IMR-90 (cell line): Measurements from ENCODE around the gene GATD1. TPM values are rescaled to one million over a fixed set of nuclear protein-coding genes. Genes with fewer than 3 reads are reported as not detected.

Experiments used
- ATAC-seq: fragments of 200-7000 bp; cut with Tn5 transposase; 2 replicates; pipeline ENCODE4 v1.9.1; 2020; ENCODE audit warnings: low read depth, mild to moderate bottlenecking, moderate library complexity
- BruUV-seq: library from RNA; stranded (reverse); fragments of 400-500 nt; replicated peaks from 2 replicates; lab custom pipeline; 2021; lab: Mats Ljungman, UMichigan
- CTCF ChIA-PET: fragments of 300-600 bp; formaldehyde crosslinking; extraction: SDS; loops from one replicate; lab custom pipeline; 2021; ENCODE audit warnings: antibody characterized with exemption; lab: Yijun Ruan, JAX
- POLR2A ChIA-PET: fragments of 300-600 bp; sonication (Branson Sonifier 250); formaldehyde crosslinking; loops from one replicate; lab custom pipeline; 2022; ENCODE audit warnings: antibody characterized with exemption; ENCODE audit not compliant: unreplicated experiment; lab: Charles Lee
- DNase-seq: peaks from one replicate; pipeline ENCODE4 v3.0.0; 2013
- H2AFZ ChIP-seq: replicated peaks from 2 replicates; pipeline ENCODE3; 2013; ENCODE audit warnings: low read length, mild to moderate bottlenecking; ENCODE audit not compliant: poor library complexity
- H2AK5ac ChIP-seq: 2 replicates; pipeline ENCODE4 v1.6.1; 2013; ENCODE audit warnings: low read depth, low read length, inconsistent platforms
- H2AK9ac ChIP-seq: replicated peaks from 2 replicates; pipeline ENCODE3; 2013; ENCODE audit warnings: mild to moderate bottlenecking, low read depth, low read length, moderate library complexity; ENCODE audit not compliant: poor library complexity
- H2BK120ac ChIP-seq: 2 replicates; pipeline ENCODE4 v1.6.1; 2013; ENCODE audit warnings: low read depth, low read length, inconsistent platforms
- H2BK15ac ChIP-seq: 3 replicates; pipeline ENCODE4 v1.6.1; 2013; ENCODE audit warnings: low read depth, low read length, inconsistent platforms
- H2BK20ac ChIP-seq: 2 replicates; pipeline ENCODE4 v1.6.1; 2013; ENCODE audit warnings: low read depth, mild to moderate bottlenecking, inconsistent platforms, low read length, moderate library complexity
- H2BK5ac ChIP-seq: 2 replicates; pipeline ENCODE4 v1.6.1; 2013; ENCODE audit warnings: mild to moderate bottlenecking, low read depth, low read length, inconsistent platforms; ENCODE audit not compliant: poor library complexity, severe bottlenecking
- H3K14ac ChIP-seq: replicated peaks from 2 replicates; pipeline ENCODE4 v1.6.1; 2013; ENCODE audit warnings: low read depth, low read length, inconsistent platforms
- H3K18ac ChIP-seq: 2 replicates; pipeline ENCODE4 v1.6.1; 2013; ENCODE audit warnings: low read depth, low read length, control low read depth
- H3K23ac ChIP-seq: 2 replicates; pipeline ENCODE4 v1.6.1; 2013; ENCODE audit warnings: low read depth, low read length, inconsistent platforms
- H3K27ac ChIP-seq: 2 replicates; pipeline ENCODE4 v1.5.1; 2013; ENCODE audit warnings: mild to moderate bottlenecking, control low read depth, low read length; ENCODE audit not compliant: insufficient read depth
- H3K27me3 ChIP-seq: 2 replicates; pipeline ENCODE4 v1.6.1; 2013; ENCODE audit warnings: low read length; ENCODE audit not compliant: control insufficient read depth, insufficient read depth
- H3K36me3 ChIP-seq: 2 replicates; pipeline ENCODE4 v1.6.1; 2013; ENCODE audit warnings: low read length, mixed read lengths; ENCODE audit not compliant: control insufficient read depth, insufficient read depth
- H3K4ac ChIP-seq: 2 replicates; pipeline ENCODE4 v1.6.1; 2013; ENCODE audit warnings: low read depth, low read length, inconsistent platforms
- H3K4me1 ChIP-seq: 2 replicates; pipeline ENCODE4 v1.6.1; 2013; ENCODE audit warnings: low read length, mixed read lengths; ENCODE audit not compliant: control insufficient read depth, insufficient read depth
- H3K4me2 ChIP-seq: 2 replicates; pipeline ENCODE4 v1.6.1; 2013; ENCODE audit warnings: low read depth, mild to moderate bottlenecking, control low read depth, low read length, moderate library complexity
- H3K4me3 ChIP-seq: 2 replicates; pipeline ENCODE4 v1.5.1; 2013; ENCODE audit warnings: low read depth, mild to moderate bottlenecking, control low read depth, low read length, moderate library complexity; ENCODE audit not compliant: insufficient read depth
- H3K56ac ChIP-seq: 2 replicates; pipeline ENCODE4 v1.6.1; 2013; ENCODE audit warnings: low read length, inconsistent platforms; ENCODE audit not compliant: insufficient read depth; ENCODE audit errors: extremely low read depth
- H3K79me1 ChIP-seq, 2 experiments: 2 replicates each; pipeline ENCODE4 v1.6.1; 2013; ENCODE audit warnings: low read length in 2 of 2, inconsistent platforms in 1 of 2, low read depth in 1 of 2
- H3K9ac ChIP-seq: 2 replicates; pipeline ENCODE4 v1.6.1; 2013; ENCODE audit warnings: low read depth, low read length, control low read depth
- H3K9me1 ChIP-seq: 2 replicates; pipeline ENCODE4 v1.6.1; 2013; ENCODE audit warnings: low read length, inconsistent platforms; ENCODE audit not compliant: insufficient read depth
- H3K9me3 ChIP-seq: 2 replicates; pipeline ENCODE4 v1.6.1; 2013; ENCODE audit warnings: low read length; ENCODE audit not compliant: control insufficient read depth, insufficient read depth
- H4K20me1 ChIP-seq: 2 replicates; pipeline ENCODE4 v1.6.1; 2013; ENCODE audit warnings: low read length, inconsistent platforms; ENCODE audit not compliant: insufficient read depth
- H4K5ac ChIP-seq: 2 replicates; pipeline ENCODE4 v1.6.1; 2013; ENCODE audit warnings: mild to moderate bottlenecking, low read depth, low read length, control low read depth
- H4K8ac ChIP-seq, 2 experiments: 2 replicates each; pipeline ENCODE4 v1.6.1; 2013; ENCODE audit warnings: low read depth in 2 of 2, low read length in 2 of 2, control low read depth in 1 of 2, inconsistent platforms in 1 of 2
- H4K91ac ChIP-seq: 2 replicates; pipeline ENCODE4 v1.6.1; 2013; ENCODE audit warnings: low read depth, low read length, inconsistent platforms; ENCODE audit not compliant: insufficient read depth
- BHLHE40 ChIP-seq: fragments of 150-350 bp; IDR thresholded peaks from 2 replicates; pipeline ENCODE4 v1.6.1; 2016; ENCODE audit warnings: mild to moderate bottlenecking, low read depth, low read length
- CEBPB ChIP-seq: IDR thresholded peaks from 2 replicates; pipeline ENCODE4 v1.6.1; 2012; ENCODE audit warnings: low read depth, low read length, improper control_type of control experiment
- CHD1 ChIP-seq: IDR thresholded peaks from 2 replicates; pipeline ENCODE4 v1.6.1; 2012; ENCODE audit warnings: low read depth, low read length, improper control_type of control experiment
- FOS ChIP-seq: fragments of 150-350 bp; IDR thresholded peaks from 2 replicates; pipeline ENCODE4 v1.6.1; 2016; ENCODE audit warnings: low read depth, low read length
- MAFK ChIP-seq: IDR thresholded peaks from 2 replicates; pipeline ENCODE4 v1.6.1; 2012; ENCODE audit warnings: low read depth, low read length, improper control_type of control experiment
- MAZ ChIP-seq: IDR thresholded peaks from 2 replicates; pipeline ENCODE4 v1.6.1; 2012; ENCODE audit warnings: low read depth, mild to moderate bottlenecking, low read length, improper control_type of control experiment, moderate library complexity, borderline replicate concordance
- MXI1 ChIP-seq: IDR thresholded peaks from 2 replicates; pipeline ENCODE4 v1.6.1; 2012; ENCODE audit warnings: low read depth, mild to moderate bottlenecking, low read length, moderate library complexity, borderline replicate concordance
- NFE2L2 ChIP-seq: fragments of 150-350 bp; IDR thresholded peaks from 2 replicates; pipeline ENCODE4 v1.6.1; 2016; ENCODE audit warnings: low read depth, mild to moderate bottlenecking, low read length
- POLR2A ChIP-seq: IDR thresholded peaks from 2 replicates; pipeline ENCODE4 v1.6.1; 2012; ENCODE audit warnings: mild to moderate bottlenecking, low read depth, low read length
- RAD21 ChIP-seq: IDR thresholded peaks from 2 replicates; pipeline ENCODE4 v1.6.1; 2012; ENCODE audit warnings: low read length, improper control_type of control experiment
- RCOR1 ChIP-seq: IDR thresholded peaks from 2 replicates; pipeline ENCODE4 v1.6.1; 2012; ENCODE audit warnings: mild to moderate bottlenecking, low read length, improper control_type of control experiment; ENCODE audit not compliant: insufficient replicate concordance
- RFX5 ChIP-seq: IDR thresholded peaks from 2 replicates; pipeline ENCODE4 v1.8.0; 2012; ENCODE audit warnings: low read depth, mild to moderate bottlenecking, low read length, moderate library complexity
- SMC3 ChIP-seq: fragments of 150-350 bp; IDR thresholded peaks from 2 replicates; pipeline ENCODE4 v1.6.1; 2016; ENCODE audit warnings: low read depth, mild to moderate bottlenecking, antibody characterized with exemption, low read length, moderate library complexity
- WGBS, 2 experiments: methylation state at CpG; one replicate each; pipeline versions ENCODE4 v1.1.5 to v1.1.7; 2013; ENCODE audit warnings: missing lambda C conversion rate in 2 of 2; ENCODE audit not compliant: insufficient read length in 1 of 2; ENCODE audit errors: extremely low coverage in 2 of 2; 5-methylcytosine and 5-hydroxymethylcytosine counted together
- dilution Hi-C: fragments of 300-500 bp; cut with HindIII; formaldehyde crosslinking; loops from one replicate; pipeline ENCODE4 v1.14.3; 2018; ENCODE audit warnings: low sequenced_read_pairs; ENCODE audit not compliant: unreplicated experiment
- in situ Hi-C: fragments of 300-500 bp; cut with MboI; formaldehyde crosslinking; loops from 3 replicates; pipeline ENCODE4 v1.14.3; 2019; ENCODE audit warnings: low sequenced_read_pairs, inconsistent platforms, mixed read lengths
- intact Hi-C: fragments of 100-400 bp; cut with micrococcal nuclease; formaldehyde crosslinking; loops from 2 replicates; pipeline ENCODE4 v1.10.0; 2022
- polyA plus RNA-seq, 3 experiments: library from polyadenylated mRNA; depleted of rRNA; stranded (reverse); fragments of >200 nt; gene quantifications; 2 replicates each; pipeline ENCODE4 v1.2.3, GENCODE V29; 2012; ENCODE audit warnings: low replicate concordance in 1 of 3
- total RNA-seq: library from RNA; depleted of rRNA; stranded (reverse); fragments of >200 nt; gene quantifications from 2 replicates; pipeline ENCODE4 v1.2.3, GENCODE V29; 2012
- TF ChIP-seq, protein P1 (sequence below): conservative IDR thresholded peaks from 2 replicates; pipeline ENCODE4 v1.5.1; 2012; ENCODE audit warnings: mild to moderate bottlenecking, low read depth, low read length, improper control_type of control experiment
- TF ChIP-seq, protein P2 (sequence below): fragments of 150-350 bp; IDR thresholded peaks from 2 replicates; pipeline ENCODE4 v1.6.1; 2017; ENCODE audit warnings: mild to moderate bottlenecking, antibody characterized with exemption, low read length, low read depth
- TF ChIP-seq, protein P3 (sequence below): fragments of 150-350 bp; IDR thresholded peaks from 2 replicates; pipeline ENCODE4 v1.6.1; 2016; ENCODE audit warnings: low read depth, mild to moderate bottlenecking, low read length, moderate library complexity, borderline replicate concordance

GATD1 gene
- total and polyA plus RNA-seq, 2 of the 4 experiments (the other 2 are of a cell fraction) = 3.0 to 52.5 TPM

DNA sequence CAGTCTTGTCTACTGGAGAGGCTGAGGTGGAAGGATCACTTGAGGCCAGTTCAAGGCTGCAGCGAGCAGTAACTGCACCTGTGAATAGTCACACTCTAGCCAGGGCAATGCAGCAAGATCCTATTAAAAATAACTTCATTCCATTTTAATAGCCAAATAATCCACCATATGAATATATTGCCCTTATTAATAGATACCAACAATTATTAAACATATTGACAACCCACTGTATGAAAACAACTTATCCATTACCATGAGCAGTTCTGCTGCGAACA is 10.4 kb downstream of the GATD1 start:
- H2BK20ac ChIP-seq = no peak overlapping the region
- WGBS, 2 experiments = no CpG with 5 or more reads among the region's 2 CpGs
- no peak overlapping the region for H2AK9ac ChIP-seq
- no TSS peak for BruUV-seq
- dilution Hi-C loops = no loop called here
- H2AK5ac ChIP-seq = no peak overlapping the region
- H2BK5ac ChIP-seq = no peak overlapping the region
- H2BK120ac ChIP-seq = no peak overlapping the region
- peaks cover 66% of the 10 kb centered on the region for H3K36me3 ChIP-seq
- H4K91ac ChIP-seq = no peak overlapping the region
- peaks cover 5% of the 10 kb centered on the region for H3K4me1 ChIP-seq
- intact Hi-C loops = no loop called here
- ATAC-seq (no peak), DNase-seq (no peak)
- H3K56ac ChIP-seq = no peak overlapping the region
- no peak overlapping the region for H3K4ac ChIP-seq
- no peak overlapping the region for H4K8ac ChIP-seq
- H3K9me3 ChIP-seq = no peaks in the 10 kb centered on the region
- no peak overlapping the region for H4K5ac ChIP-seq
- ChIA-PET POLR2A (no interaction called here), CTCF (no interaction called here)
- no peak overlapping the region for H3K4me2 ChIP-seq
- H3K79me1 ChIP-seq = peaks cover 9 to 50% of the 10 kb centered on the region in 2 experiments
- H4K20me1 ChIP-seq = peaks cover 58% of the 10 kb centered on the region
- H2AFZ ChIP-seq = no peak overlapping the region
- peaks cover 3% of the 10 kb centered on the region; the same call in 1 of the 2 replicates for H3K9me1 ChIP-seq
- H3K4me3 ChIP-seq = no peak overlapping the region
- no peak overlapping the region for H3K9ac ChIP-seq
- no peak overlapping the region for H3K27ac ChIP-seq
- no peak overlapping the region for H3K14ac ChIP-seq
- no peak overlapping the region for H2BK15ac ChIP-seq
- no peak overlapping the region for H3K18ac ChIP-seq
- no peak overlapping the region for H3K23ac ChIP-seq
- TF ChIP-seq, protein P1, sequence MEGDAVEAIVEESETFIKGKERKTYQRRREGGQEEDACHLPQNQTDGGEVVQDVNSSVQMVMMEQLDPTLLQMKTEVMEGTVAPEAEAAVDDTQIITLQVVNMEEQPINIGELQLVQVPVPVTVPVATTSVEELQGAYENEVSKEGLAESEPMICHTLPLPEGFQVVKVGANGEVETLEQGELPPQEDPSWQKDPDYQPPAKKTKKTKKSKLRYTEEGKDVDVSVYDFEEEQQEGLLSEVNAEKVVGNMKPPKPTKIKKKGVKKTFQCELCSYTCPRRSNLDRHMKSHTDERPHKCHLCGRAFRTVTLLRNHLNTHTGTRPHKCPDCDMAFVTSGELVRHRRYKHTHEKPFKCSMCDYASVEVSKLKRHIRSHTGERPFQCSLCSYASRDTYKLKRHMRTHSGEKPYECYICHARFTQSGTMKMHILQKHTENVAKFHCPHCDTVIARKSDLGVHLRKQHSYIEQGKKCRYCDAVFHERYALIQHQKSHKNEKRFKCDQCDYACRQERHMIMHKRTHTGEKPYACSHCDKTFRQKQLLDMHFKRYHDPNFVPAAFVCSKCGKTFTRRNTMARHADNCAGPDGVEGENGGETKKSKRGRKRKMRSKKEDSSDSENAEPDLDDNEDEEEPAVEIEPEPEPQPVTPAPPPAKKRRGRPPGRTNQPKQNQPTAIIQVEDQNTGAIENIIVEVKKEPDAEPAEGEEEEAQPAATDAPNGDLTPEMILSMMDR = no peak
- TF ChIP-seq FOS (no peak), RFX5 (no peak), MAZ (no peak), CEBPB (no peak), BHLHE40 (no peak), RCOR1 (no peak), MXI1 (no peak), SMC3 (no peak), CHD1 (no peak), MAFK (no peak), POLR2A (no peak), NFE2L2 (no peak), RAD21 (no peak)
- TF ChIP-seq, protein P2, sequence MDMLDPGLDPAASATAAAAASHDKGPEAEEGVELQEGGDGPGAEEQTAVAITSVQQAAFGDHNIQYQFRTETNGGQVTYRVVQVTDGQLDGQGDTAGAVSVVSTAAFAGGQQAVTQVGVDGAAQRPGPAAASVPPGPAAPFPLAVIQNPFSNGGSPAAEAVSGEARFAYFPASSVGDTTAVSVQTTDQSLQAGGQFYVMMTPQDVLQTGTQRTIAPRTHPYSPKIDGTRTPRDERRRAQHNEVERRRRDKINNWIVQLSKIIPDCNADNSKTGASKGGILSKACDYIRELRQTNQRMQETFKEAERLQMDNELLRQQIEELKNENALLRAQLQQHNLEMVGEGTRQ = no peak
- TF ChIP-seq, protein P3, sequence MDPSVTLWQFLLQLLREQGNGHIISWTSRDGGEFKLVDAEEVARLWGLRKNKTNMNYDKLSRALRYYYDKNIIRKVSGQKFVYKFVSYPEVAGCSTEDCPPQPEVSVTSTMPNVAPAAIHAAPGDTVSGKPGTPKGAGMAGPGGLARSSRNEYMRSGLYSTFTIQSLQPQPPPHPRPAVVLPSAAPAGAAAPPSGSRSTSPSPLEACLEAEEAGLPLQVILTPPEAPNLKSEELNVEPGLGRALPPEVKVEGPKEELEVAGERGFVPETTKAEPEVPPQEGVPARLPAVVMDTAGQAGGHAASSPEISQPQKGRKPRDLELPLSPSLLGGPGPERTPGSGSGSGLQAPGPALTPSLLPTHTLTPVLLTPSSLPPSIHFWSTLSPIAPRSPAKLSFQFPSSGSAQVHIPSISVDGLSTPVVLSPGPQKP = no peak
- no peaks in the 10 kb centered on the region for H3K27me3 ChIP-seq
- in situ Hi-C loops = no loop called here
